Neural progenitor cell (in vitro differentiated cells): ENCODE measurements around the gene MAGI3. TPM values are rescaled to one million over a fixed set of nuclear protein-coding genes. Genes with fewer than 3 reads are reported as not detected.

ENCODE experiments used
- DNase-seq: peaks from one replicate; pipeline ENCODE4 v3.0.0-alpha.2; 2016; ENCODE audit warnings: low spot score
- H2AFZ ChIP-seq: fragments of 200-600 bp; sonication (generic); replicated peaks from 2 replicates; pipeline ENCODE4 v1.6.1; 2016; ENCODE audit warnings: antibody characterized with exemption
- H3F3A ChIP-seq: fragments of 200-600 bp; sonication (generic); 2 replicates; pipeline ENCODE4 v1.6.1; 2016; ENCODE audit warnings: antibody characterized with exemption, low read depth
- H3K27ac ChIP-seq: fragments of 200-600 bp; sonication (generic); 2 replicates; pipeline ENCODE4 v1.5.1; 2016; ENCODE audit warnings: mild to moderate bottlenecking
- H3K27me3 ChIP-seq: fragments of 200-600 bp; sonication (generic); 2 replicates; pipeline ENCODE4 v1.6.1; 2016; ENCODE audit warnings: mild to moderate bottlenecking, moderate library complexity
- H3K36me3 ChIP-seq: fragments of 200-600 bp; sonication (generic); 2 replicates; pipeline ENCODE4 v1.5.1; 2016
- H3K4me1 ChIP-seq: fragments of 200-600 bp; sonication (generic); 2 replicates; pipeline ENCODE4 v1.6.1; 2016; ENCODE audit warnings: mixed run types
- H3K4me2 ChIP-seq: fragments of 200-600 bp; sonication (generic); 2 replicates; pipeline ENCODE4 v1.6.1; 2016
- H3K4me3 ChIP-seq: fragments of 200-600 bp; sonication (generic); 2 replicates; pipeline ENCODE4 v1.5.1; 2016
- H3K79me2 ChIP-seq: fragments of 200-600 bp; sonication (generic); 2 replicates; pipeline ENCODE4 v1.6.1; 2016; ENCODE audit warnings: low read depth
- H3K9ac ChIP-seq: fragments of 200-600 bp; sonication (generic); 2 replicates; pipeline ENCODE4 v1.6.1; 2016
- H3K9me3 ChIP-seq: fragments of 200-600 bp; sonication (generic); 2 replicates; pipeline ENCODE4 v1.5.1; 2016; ENCODE audit warnings: low read depth
- H4K20me1 ChIP-seq: fragments of 200-600 bp; sonication (generic); 2 replicates; pipeline ENCODE4 v1.6.1; 2016; ENCODE audit warnings: low read depth
- H3K27ac Mint-ChIP-seq: 3 replicates; pipeline ENCODE4 v1.8.0; 2021; ENCODE audit warnings: mixed read lengths
- H3K27me3 Mint-ChIP-seq: 2 replicates; pipeline ENCODE4 v1.8.0; 2022; ENCODE audit warnings: low read depth, mild to moderate bottlenecking, inconsistent platforms, moderate library complexity, mixed read lengths; ENCODE audit not compliant: insufficient read depth
- H3K36me3 Mint-ChIP-seq: 3 replicates; pipeline ENCODE4 v1.8.0; 2021; ENCODE audit warnings: mixed read lengths
- H3K4me1 Mint-ChIP-seq: 3 replicates; pipeline ENCODE4 v1.8.0; 2021; ENCODE audit warnings: mixed read lengths
- H3K4me3 Mint-ChIP-seq: 3 replicates; pipeline ENCODE4 v1.8.0; 2021; ENCODE audit warnings: mild to moderate bottlenecking, moderate library complexity, mixed read lengths
- H3K9me3 Mint-ChIP-seq: 3 replicates; pipeline ENCODE4 v1.8.0; 2020; ENCODE audit warnings: mixed read lengths
- EZH2 ChIP-seq: fragments of 200-600 bp; sonication (generic); IDR thresholded peaks from 2 replicates; pipeline ENCODE4 v1.6.1; 2017; ENCODE audit warnings: antibody characterized with exemption, mild to moderate bottlenecking, moderate library complexity
- EZH2phosphoT487 ChIP-seq: fragments of 200-600 bp; sonication (generic); IDR thresholded peaks from 2 replicates; pipeline ENCODE4 v1.6.1; 2017; ENCODE audit warnings: antibody characterized with exemption
- total RNA-seq: library from RNA; depleted of rRNA; stranded (reverse); fragments of >200 nt; gene quantifications from 2 replicates; pipeline ENCODE4 v1.2.3, GENCODE V29; 2015; ENCODE audit warnings: low replicate concordance
- TF ChIP-seq, protein P1 (sequence below): fragments of 200-600 bp; sonication (generic); IDR thresholded peaks from 2 replicates; pipeline ENCODE4 v1.5.1; 2017; ENCODE audit warnings: antibody characterized with exemption, mild to moderate bottlenecking

The MAGI3 gene
- total RNA-seq, 1 donor from 2014 or later: 26.9 TPM

DNA sequence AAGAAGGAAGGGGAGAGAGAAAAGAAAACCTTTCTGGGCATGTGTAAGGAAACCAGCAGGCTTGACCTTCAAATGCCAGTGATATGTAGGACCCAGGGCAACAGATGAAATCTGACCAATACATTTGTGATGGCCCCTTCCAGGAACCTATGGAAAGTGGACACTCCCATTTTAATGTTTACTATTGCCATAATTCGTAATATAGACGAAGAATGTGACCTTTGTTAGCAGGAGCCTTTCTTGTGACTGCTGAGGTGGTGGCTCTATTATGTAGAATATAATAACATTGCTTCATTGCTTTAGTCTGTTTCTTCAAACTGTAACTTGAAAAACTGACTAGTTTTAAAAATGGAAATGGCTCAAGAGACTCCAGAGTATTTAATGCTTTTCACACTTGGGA is 150.8 kb downstream of the MAGI3 start:
- no peak overlapping the region for H3K4me3 ChIP-seq
- H3K79me2 ChIP-seq: peaks cover 14% of the 10 kb centered on the region
- DNase-seq: no peak
- H3K9me3 ChIP-seq: no peaks in the 10 kb centered on the region
- no peaks in the 10 kb centered on the region for H3K27me3 ChIP-seq
- H3K9ac ChIP-seq: no peak overlapping the region
- Mint-ChIP-seq H3K36me3 (no peaks in the 10 kb centered on the region), H3K27me3 (no peaks in the 10 kb centered on the region), H3K4me3 (no peak overlapping the region), H3K9me3 (peaks cover 3% of the 10 kb centered on the region), H3K27ac (no peak overlapping the region), H3K4me1 (no peaks in the 10 kb centered on the region)
- H3K27ac ChIP-seq: no peak overlapping the region
- TF ChIP-seq EZH2 (no peak), EZH2phosphoT487 (no peak)
- TF ChIP-seq, protein P1, sequence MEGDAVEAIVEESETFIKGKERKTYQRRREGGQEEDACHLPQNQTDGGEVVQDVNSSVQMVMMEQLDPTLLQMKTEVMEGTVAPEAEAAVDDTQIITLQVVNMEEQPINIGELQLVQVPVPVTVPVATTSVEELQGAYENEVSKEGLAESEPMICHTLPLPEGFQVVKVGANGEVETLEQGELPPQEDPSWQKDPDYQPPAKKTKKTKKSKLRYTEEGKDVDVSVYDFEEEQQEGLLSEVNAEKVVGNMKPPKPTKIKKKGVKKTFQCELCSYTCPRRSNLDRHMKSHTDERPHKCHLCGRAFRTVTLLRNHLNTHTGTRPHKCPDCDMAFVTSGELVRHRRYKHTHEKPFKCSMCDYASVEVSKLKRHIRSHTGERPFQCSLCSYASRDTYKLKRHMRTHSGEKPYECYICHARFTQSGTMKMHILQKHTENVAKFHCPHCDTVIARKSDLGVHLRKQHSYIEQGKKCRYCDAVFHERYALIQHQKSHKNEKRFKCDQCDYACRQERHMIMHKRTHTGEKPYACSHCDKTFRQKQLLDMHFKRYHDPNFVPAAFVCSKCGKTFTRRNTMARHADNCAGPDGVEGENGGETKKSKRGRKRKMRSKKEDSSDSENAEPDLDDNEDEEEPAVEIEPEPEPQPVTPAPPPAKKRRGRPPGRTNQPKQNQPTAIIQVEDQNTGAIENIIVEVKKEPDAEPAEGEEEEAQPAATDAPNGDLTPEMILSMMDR: no peak
- H3K36me3 ChIP-seq: no peaks in the 10 kb centered on the region
- no peaks in the 10 kb centered on the region for H3F3A ChIP-seq
- H3K4me2 ChIP-seq: no peak overlapping the region
- no peaks in the 10 kb centered on the region for H3K4me1 ChIP-seq
- H2AFZ ChIP-seq: no peak overlapping the region
- H4K20me1 ChIP-seq: no peaks in the 10 kb centered on the region

DNA sequence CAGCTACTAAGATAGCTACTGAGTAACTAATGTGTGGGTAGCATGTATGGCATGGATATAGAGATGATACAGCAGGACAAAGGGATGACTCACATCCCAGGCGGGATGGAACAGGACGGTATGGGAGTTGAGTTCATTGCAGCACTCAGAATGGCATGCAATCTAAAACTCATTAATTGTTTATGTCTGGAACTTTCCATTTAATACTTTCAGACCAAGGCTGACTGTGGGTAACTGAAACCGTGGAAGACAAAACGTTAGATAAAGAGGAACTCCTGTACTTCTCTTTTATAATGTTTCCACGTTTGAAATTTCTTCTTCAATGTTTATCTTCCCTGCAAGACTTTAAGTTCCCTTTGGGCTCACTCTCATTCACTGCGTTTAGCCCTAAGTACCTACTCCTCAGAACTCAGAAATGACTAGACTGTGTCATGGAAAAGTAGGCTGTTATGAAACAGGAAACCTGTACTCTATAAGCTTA is 151.9 kb downstream of the MAGI3 start:
- Histone ChIP-seq H3K27ac (no peak overlapping the region), H3K9ac (no peak overlapping the region), H2AFZ (no peak overlapping the region), H3K9me3 (no peaks in the 10 kb centered on the region), H4K20me1 (no peaks in the 10 kb centered on the region), H3K36me3 (no peaks in the 10 kb centered on the region), H3K27me3 (no peaks in the 10 kb centered on the region), H3F3A (no peaks in the 10 kb centered on the region), H3K4me3 (no peak overlapping the region), H3K4me1 (no peaks in the 10 kb centered on the region), H3K4me2 (no peak overlapping the region), H3K79me2 (peaks cover 18% of the 10 kb centered on the region)
- Mint-ChIP-seq H3K4me3 (no peak overlapping the region), H3K27me3 (no peaks in the 10 kb centered on the region), H3K4me1 (no peaks in the 10 kb centered on the region), H3K36me3 (no peaks in the 10 kb centered on the region), H3K27ac (no peak overlapping the region), H3K9me3 (peaks cover 3% of the 10 kb centered on the region)
- DNase-seq: no peak
- TF ChIP-seq EZH2phosphoT487 (no peak), EZH2 (no peak)
- TF ChIP-seq, protein P1: no peak

DNA sequence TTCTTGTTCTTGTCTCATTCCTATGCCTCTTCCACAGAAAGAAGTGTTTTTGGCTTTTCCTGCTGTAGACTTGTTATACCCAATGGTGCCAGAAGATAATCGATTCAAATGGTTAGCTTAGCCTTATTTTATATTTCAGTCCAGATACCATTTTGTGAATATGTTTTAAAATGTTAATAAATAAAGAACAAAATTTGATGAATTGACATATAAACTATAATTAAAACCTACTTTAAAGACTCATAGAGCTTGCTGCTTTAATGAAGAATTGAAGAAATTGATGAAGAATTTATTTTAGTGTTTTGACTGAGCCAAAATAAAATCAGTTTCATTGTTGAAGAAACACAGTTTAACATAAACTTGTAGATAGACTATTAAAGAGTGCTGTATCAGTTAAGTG is 152.8 kb downstream of the MAGI3 start:
- H3K36me3 Mint-ChIP-seq: no peaks in the 10 kb centered on the region
- H3K27me3 ChIP-seq: no peaks in the 10 kb centered on the region
- H2AFZ ChIP-seq: no peak overlapping the region
- no peak for DNase-seq
- H3K27me3 Mint-ChIP-seq: no peaks in the 10 kb centered on the region
- no peak overlapping the region for H3K27ac ChIP-seq
- H4K20me1 ChIP-seq: no peaks in the 10 kb centered on the region
- H3K27ac Mint-ChIP-seq: no peak overlapping the region
- H3F3A ChIP-seq: no peaks in the 10 kb centered on the region
- no peaks in the 10 kb centered on the region for H3K4me1 ChIP-seq
- H3K4me3 ChIP-seq: no peak overlapping the region
- no peaks in the 10 kb centered on the region for H3K9me3 ChIP-seq
- H3K4me1 Mint-ChIP-seq: no peaks in the 10 kb centered on the region
- H3K9ac ChIP-seq: no peak overlapping the region
- TF ChIP-seq EZH2phosphoT487 (no peak), EZH2 (no peak)
- TF ChIP-seq, protein P1: no peak
- H3K79me2 ChIP-seq: peaks cover 16% of the 10 kb centered on the region
- no peak overlapping the region for H3K4me3 Mint-ChIP-seq
- H3K9me3 Mint-ChIP-seq: peaks cover 3% of the 10 kb centered on the region
- H3K4me2 ChIP-seq: no peak overlapping the region
- no peaks in the 10 kb centered on the region for H3K36me3 ChIP-seq
